VCaP (cell line): ENCODE results near the gene OR6S1.
"Not testable (repeated sequence)": the region's sequence is repeated elsewhere in the genome, so short reads cannot be mapped to it uniquely, and the experiment has no call there.

Experiments used
- H3K27ac ChIP-seq: fragments of 450-650 bp; 2 replicates; pipeline ENCODE4 v1.5.1; 2017
- TF ChIP-seq, protein P1 (sequence below): fragments of 450-650 bp; conservative IDR thresholded peaks from 2 replicates; pipeline ENCODE4 v1.5.1; 2017; ENCODE audit warnings: mild to moderate bottlenecking, moderate library complexity

Gene OR6S1

DNA sequence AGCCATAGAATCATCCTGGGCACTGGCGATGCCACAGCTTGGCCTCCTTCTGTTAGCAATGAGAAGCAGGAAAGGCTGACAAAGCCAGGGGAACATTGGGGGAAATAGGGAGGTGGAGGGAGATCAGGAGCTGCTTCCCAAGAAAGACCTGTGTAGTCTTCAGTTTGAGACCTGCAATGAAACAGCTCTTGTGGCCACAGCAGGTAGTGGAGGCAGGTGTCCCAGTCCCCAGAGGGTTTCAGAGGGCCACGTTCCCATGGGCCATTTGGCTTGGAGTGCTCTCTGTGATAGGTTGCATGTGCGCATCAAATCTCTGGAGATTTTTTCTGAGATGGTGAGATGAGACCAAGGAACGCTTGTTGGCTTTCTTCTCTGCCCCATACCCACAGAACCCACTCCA lies 14.4 kb upstream of the OR6S1 start:
- H3K27ac ChIP-seq: no peak overlapping the region
- TF ChIP-seq, protein P1, sequence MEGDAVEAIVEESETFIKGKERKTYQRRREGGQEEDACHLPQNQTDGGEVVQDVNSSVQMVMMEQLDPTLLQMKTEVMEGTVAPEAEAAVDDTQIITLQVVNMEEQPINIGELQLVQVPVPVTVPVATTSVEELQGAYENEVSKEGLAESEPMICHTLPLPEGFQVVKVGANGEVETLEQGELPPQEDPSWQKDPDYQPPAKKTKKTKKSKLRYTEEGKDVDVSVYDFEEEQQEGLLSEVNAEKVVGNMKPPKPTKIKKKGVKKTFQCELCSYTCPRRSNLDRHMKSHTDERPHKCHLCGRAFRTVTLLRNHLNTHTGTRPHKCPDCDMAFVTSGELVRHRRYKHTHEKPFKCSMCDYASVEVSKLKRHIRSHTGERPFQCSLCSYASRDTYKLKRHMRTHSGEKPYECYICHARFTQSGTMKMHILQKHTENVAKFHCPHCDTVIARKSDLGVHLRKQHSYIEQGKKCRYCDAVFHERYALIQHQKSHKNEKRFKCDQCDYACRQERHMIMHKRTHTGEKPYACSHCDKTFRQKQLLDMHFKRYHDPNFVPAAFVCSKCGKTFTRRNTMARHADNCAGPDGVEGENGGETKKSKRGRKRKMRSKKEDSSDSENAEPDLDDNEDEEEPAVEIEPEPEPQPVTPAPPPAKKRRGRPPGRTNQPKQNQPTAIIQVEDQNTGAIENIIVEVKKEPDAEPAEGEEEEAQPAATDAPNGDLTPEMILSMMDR: no peak

DNA sequence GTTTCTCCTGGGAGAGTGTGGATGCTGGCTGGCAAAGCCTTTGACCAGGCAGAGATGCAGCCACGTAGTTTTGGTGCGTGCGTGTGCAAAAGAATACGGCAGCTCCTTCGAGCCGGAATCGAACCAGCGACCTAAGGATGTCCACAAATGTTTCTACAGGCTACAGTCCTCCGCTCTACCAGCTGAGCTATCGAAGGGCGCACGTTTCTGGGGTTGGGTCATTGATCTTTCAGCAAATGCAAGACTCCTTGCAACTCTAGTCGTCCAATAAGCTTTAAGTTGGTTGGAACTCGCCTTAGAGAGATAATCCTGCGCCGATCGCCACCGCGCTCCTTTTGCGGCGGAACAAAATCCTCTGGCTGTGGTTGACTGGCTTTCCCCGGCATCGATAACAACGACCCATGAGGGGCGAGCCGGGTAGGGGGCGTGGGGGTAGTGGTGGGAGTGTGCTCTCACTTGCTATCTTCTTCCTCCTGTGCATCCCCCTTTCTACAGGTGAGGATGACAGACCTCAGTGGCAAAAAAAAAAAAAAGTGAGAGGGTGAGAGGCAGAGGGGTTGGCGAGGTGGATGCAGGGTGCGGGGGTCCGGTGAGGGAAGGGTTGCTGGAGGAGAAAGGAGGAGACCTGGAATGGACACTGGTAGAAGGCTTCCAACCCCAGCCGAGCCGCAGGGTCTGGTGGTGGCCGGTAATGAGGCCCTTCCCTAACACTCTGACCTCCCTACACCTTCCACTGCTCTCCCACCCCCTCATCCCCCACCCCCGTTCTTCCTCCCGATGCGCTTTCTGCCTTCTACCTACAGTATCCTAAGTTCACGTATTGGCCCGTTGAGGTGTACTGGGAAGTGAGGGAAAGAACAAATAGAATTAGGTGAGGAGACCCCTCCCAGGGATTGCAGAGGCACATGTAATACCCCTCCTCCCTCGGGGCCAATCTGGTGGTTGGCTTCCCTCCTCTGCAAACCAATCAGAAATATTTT lies 11.8 kb upstream of the OR6S1 start:
- TF ChIP-seq, protein P1: no peak
- no peak overlapping the region for H3K27ac ChIP-seq

DNA sequence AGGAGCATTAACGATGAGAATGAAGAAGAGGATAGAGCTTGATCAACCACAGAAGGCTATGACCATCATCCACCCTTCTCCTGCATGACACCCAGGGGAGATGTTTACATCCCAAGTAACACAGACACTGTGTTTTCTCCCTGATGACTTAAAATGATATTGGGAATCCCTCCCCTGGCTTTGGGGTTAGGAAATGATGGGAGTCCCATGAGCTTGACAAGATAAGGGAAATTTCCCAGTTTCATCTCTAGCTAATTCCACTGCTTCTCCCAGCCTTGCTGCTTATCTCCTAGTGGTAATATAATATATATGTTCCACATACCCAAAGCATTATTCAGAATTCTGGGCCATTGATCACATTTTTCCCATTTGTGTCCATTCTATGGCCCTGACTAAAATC lies 4.0 kb upstream of the OR6S1 start:
- no peak overlapping the region for H3K27ac ChIP-seq
- TF ChIP-seq, protein P1: no peak

DNA sequence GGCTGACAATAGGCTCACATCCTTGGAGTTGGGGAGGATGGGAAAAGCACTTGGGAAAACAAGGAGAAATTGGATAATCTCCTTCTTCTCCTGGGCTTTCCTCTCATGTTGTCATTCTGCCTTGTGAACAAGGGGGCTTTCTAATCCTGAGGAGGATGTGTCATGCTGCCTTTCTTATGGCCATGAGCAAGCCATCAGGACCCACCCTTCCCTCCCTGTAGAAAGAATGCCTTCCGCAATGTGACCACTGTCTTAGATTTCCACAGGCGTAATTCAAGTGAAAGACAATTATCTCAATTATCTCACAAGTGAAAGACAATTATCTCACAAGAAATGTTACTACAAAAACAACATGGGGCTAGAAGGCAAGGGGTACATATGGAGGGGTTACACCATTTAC lies 3.0 kb upstream of the OR6S1 start:
- H3K27ac ChIP-seq: no peak overlapping the region
- TF ChIP-seq, protein P1: no peak

DNA sequence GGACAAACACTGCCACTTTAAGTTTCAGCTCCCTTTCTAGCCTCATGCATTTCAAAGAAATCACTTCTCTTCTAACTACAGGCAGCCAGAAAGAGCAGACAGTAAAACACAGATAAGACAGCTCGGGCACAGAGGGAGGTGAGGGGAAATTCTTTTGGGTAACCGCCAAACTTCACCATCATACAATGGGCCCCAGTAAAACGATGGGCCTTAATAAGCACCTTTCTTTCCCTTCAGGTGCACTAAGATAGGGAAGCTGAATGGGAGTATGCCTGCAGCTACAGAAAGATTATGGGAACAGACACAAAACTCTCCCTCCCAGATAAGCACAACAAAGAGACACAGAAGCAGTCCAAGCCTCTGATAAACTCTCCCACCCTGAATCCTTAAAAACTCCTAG lies 1.3 kb upstream of the OR6S1 start:
- H3K27ac ChIP-seq: not testable (repeated sequence)

DNA sequence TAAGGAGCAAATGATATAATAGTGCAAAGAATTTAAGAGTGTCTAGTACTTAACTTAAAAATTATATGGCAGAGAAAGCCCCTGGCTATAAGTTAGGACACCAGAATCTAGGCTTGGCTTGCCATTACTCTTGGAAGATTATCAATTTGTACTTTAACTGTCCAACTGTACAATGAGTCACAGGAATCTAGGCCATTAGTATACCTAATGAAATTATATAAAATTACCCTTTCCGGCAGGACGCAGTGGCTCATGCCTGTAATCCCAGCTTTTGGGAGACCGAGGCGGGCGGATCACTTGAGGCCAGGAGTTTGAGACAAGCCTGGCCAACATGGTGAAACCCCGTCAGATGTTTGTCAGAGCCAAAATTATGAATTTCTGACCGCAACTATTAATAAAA lies 691 bp upstream of the OR6S1 start:
- TF ChIP-seq, protein P1: no peak
- no peak overlapping the region for H3K27ac ChIP-seq

DNA sequence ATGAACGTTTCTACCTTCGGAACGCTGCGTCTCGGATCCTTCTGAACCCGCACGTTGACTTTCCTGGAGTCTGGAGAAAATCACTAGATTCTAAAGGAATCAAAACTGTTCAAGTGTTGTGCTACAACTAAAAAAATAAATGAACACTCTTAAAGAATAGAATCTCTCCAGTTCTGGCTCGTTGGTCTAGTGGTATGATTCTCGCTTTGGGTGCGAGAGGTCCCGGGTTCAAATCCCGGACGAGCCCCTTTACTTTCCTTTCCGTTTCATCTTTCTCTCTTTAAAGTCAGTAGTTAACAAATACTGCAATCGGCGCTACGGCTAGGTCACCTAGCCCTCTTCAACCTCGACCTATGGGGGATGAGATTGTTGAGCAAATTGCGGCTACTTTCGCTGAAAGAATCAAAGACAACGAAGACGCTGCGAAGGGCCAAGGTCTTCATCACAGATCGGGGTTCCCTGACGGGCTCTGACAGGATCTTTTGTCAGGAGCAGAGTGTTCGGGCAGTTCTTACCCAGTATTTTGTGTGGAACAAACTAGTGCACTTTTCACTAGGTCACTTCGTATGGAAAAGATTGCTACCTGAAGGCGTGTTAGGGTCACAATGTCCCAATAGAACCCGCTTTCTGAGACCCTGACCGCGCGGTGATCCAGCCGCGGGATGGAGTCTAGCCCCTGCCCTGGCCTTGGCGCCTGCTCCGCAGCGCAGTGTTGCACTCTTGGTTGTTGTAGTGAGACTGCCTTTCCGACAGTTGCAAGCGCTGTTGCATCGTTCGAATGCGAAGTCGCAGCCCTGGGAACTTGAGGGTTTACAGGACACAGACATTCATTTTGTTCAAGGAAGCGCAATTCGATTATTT lies 8.4 kb downstream of the OR6S1 start:
- H3K27ac ChIP-seq: peak overlapping the region; percentile 23; the same call in 1 of the 2 replicates
- TF ChIP-seq, protein P1: no peak
